GM19328 (cell line): ENCODE measurements around the gene PSMA7.
A peak's percentile ranks its signal among the peaks of the same experiment; 100 is the strongest.

Source experiments
- ATAC-seq: cut with Tn5 transposase; IDR thresholded peaks from one replicate; pipeline ENCODE4 v1.9.1; 2021; ENCODE audit warnings: mild to moderate bottlenecking, moderate library complexity; ENCODE audit not compliant: unreplicated experiment

Gene PSMA7

DNA sequence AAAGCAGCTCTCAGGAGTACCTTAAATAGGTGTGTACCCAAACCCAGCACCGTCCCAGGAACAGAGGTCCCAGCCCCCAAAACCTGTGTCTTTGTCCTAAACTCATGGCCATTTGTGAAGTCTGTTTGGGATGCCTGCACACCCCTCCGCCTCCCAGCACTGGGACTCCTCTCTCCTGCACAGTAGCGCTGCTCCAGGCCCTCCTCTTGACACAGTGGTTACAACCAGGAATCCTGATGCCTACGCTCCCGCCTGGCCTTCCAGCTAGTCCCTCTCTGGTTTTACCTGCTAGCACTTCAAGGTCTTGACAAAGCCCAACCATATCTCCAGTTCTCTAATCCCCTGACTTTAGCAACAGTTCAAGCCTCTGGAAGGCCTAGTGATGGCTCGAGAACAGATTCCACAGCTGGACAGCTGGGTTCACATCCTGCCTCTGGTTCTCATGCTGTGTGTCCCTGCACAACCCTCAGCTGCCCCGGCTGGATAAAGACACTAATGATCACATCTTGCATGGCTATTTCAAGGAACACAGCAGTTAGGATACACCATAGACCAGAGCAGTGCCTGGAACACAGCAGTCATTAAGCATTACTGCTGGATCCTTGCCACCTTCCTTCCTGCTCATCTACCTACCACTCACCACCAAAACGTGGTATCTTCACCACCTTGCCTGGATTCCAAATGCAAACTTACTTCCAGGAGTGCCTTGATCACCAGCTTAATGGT is 5.6 kb downstream of the PSMA7 start:
- no peak for ATAC-seq

DNA sequence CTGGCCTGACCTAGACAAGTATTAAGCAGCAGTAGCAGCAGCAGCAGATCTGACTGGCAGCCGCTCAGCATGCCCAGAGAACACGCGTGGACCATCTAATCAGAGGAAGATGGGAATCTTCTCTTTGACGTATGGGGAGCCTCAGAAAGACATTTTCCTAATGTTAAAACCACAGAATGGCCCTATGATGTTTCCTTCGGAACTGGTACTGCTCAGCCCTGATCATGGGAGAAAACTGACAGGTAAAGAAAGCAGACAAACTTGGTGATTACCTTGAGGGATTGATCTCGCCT is 6.2 kb downstream of the PSMA7 start:
- no peak for ATAC-seq

- ATAC-seq: no peak
These were observed 6.7 kb downstream of the PSMA7 start for GRCh38 chr20:62136283-62137091.

DNA sequence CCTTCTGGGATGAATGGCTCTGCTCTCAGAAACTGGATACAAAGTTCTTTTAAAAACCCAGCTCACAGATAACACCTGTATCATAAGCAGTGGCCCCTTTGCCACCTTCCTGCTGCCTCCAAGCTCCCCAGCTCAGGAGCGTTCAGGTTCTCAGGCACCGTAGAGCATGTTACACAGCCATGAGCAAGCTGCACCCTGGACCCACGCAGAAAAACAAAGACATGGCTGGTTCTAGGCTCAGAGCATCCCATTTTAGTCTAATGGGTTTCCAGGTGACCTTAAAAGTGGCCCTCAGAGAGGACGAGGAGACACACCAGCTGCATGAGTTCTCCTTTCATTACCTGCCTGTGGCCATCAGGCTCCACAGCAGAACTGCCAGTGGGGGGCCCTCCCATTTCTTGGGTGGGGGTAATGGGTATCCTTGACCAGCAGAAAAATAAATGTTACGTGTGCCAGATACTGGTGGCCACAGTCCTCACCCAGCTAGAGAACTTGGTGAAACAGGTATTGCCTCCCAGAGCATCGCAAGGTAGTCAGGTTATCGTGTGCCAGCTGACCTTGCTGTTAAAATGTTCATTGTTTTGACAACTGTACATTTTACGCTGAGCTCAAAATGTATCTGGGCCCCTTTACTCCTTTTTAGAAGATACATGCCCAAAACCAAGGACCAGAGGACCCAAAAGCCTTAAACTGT is 7.5 kb downstream of the PSMA7 start:
- no peak for ATAC-seq

GRCh38 chr20:62134735-62135231 is 8.4 kb downstream of the PSMA7 start:
- no peak for ATAC-seq

- ATAC-seq: no peak
These were observed 9.3 kb downstream of the PSMA7 start for GRCh38 chr20:62133864-62134263.

DNA sequence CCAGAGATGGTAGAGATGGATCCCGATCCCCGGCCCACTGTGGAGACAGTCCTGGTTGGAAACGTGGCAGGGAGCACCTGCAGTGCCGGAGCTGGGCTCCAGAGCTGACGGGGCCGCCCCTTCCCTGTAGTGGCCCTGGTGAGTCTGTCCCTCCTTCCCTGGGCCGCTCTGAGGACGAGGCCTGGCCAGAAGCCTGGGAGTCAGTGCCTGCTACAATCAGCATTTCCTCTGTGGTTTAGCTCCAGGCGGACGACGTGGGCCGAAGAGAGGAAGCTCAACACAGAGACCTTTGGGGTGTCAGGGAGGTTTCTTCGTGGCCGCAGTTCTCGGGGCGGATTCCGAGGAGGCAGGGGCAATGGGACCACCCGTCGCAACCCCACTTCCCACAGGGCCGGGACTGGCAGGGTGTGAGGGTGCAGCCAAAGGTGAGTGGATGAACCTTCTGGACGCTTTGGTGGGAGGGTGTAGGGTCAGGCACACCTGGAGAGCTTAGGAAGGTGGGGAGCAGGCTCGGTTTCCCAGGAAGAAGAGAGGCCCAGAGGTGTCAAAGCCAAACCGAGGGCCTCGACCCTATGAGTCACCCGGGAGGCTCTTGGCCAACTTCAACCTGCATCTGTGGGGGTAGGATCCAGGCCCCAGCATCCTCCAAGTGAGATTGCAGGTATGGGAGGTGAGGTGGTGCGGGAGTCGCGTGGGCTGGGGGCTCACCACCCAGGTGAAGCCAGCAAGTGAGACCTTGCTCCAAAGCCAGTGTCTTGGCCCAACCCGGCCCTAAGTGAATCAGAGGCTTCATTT is 9.9 kb downstream of the PSMA7 start:
- ATAC-seq: no peak

DNA sequence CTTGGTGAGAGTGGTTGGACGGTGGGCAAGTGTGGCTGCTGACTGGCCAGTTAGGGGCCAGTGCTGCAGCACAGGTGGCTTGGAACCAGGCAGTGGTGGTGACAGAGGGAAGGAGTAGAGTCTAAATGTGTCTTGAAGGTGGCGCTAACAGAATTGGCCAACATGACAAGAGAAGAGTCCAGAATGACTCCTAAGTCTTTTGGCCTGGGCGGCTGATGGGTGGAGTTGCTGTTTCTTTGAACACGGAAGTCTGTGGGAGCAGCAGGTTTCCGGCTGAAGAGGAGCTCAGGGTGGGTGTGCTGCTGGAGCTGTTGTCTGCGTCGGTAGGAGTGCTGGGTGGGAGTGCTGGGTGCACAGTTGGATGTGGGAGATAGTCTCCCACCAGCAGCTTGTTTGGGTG is 10.8 kb downstream of the PSMA7 start:
- no peak for ATAC-seq

- ATAC-seq: no peak
These were observed 11.5 kb downstream of the PSMA7 start for GRCh38 chr20:62131560-62132320.

- no peak for ATAC-seq
These were observed 13.3 kb downstream of the PSMA7 start for GRCh38 chr20:62129731-62130531.

DNA sequence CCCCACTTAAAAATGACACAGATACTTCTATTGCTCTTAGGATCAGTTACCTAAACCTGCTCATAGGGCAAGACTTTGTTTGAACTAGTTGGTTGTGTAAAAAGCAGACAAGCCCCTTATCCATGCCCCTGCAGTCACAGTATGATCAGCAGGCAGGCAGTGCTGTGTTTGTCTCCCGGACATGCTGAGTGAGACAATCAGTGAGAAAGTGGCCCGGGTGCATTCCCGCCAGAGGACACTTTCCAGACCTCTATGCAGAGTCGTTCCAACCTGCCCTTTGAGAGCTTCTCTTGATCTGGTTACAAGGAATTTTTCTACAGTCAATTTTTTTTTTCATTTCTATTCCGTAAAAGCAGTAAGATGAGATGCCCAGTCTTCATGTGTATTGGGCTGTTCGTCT is 14.7 kb downstream of the PSMA7 start:
- no peak for ATAC-seq

DNA sequence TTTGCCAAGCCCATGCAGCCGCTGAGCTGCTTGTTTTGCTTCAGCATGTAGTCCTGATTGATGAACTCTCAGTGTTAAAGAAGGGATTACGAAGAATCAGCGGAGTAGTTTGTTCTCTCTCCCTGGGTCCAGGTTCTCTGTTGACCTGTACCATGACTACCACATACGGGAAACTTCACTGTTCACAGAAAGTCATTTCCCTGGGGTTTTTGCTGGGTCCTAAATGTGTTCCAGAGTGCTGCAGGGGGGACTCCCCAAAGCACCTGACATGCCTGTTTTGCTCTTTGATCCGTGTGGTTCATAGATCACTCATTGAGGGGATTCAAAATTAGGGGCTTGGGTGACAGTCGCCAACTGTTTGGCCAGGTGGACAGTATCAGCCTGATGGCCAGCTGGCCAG is 15.4 kb downstream of the PSMA7 start:
- ATAC-seq: no peak

- no peak for ATAC-seq
These were observed 17.1 kb downstream of the PSMA7 start for GRCh38 chr20:62126141-62126540.

GRCh38 chr20:62123450-62124118 is 19.6 kb downstream of the PSMA7 start:
- ATAC-seq: no peak

GRCh38 chr20:62122654-62123449 is 20.3 kb downstream of the PSMA7 start:
- ATAC-seq: peak; percentile 6

DNA sequence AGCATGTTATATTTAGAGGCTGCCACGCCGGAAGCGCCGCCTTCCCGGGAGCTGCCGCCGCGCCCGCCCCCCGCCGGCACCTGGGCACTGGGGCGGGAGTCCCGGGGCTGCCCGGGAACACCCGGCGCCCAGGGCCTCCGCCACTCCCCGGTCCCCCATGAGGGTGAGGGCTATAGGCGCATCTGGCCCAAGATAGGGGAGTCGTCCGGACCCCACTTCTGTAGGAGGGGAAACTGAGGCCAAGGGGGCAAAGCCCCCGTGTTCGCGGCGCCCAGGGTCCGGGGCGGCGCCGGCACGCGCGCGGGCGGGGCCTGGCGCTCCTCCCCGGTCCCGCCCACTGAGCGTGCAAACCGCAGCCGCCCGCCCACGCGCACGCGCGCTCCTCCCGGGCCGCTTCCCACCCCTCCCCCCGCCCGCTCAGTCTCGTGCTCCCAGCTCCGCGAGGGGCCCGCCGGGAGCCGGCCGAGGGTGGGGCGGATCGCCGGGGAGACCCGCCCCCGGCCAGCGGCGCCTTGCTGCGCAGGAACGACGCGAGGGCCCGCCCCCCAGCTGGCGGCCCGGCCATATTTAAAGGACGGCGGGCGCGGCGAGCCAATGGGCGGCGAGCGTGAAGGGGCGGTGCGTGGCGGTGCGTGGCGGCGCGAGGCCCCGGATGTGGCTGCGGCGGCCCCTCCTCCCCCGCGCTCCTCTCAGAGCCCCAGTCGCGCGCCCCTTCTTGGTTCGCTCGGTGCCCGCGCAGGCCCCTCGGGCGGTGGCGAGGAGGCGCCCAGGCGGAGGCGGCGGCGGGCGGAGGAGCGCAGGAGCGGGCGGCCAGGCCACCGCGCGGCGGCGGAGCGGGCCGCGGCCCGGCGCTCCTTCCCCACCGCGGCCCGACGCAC is 21.2 kb downstream of the PSMA7 start, which contains the start of gene LSM14B:
TSS of gene LSM14B (plus strand) at position 700 of the 878 bp plus-strand sequence. CDS start 192 bp downstream, outside the sequence.
- peak; percentile 83 for ATAC-seq
